HEK293 (cell line): ENCODE data around the gene C19orf25.

ENCODE experiments used
- RBAK ChIP-seq: fragments of 450-650 bp; formaldehyde crosslinking; IDR thresholded peaks from 2 replicates; pipeline ENCODE4 v1.5.1; 2016; ENCODE audit warnings: missing biosample characterization, missing genetic modification characterization
- ZBTB48 ChIP-seq: fragments of 450-650 bp; formaldehyde crosslinking; IDR thresholded peaks from 2 replicates; pipeline ENCODE4 v1.5.1; 2016; ENCODE audit warnings: missing biosample characterization, missing genetic modification characterization
- ZNF664 ChIP-seq: fragments of 450-650 bp; formaldehyde crosslinking; IDR thresholded peaks from 2 replicates; pipeline ENCODE4 v1.5.1; 2016; ENCODE audit warnings: missing biosample characterization, missing genetic modification characterization
- TF ChIP-seq, protein P1 (sequence below): fragments of 450-650 bp; formaldehyde crosslinking; IDR thresholded peaks from 2 replicates; pipeline ENCODE4 v1.5.1; 2016; ENCODE audit warnings: missing biosample characterization, missing genetic modification characterization
- TF ChIP-seq, protein P2 (sequence below): fragments of 450-650 bp; formaldehyde crosslinking; IDR thresholded peaks from 2 replicates; pipeline ENCODE4 v1.5.1; 2017; ENCODE audit warnings: missing biosample characterization, missing genetic modification characterization

DNA sequence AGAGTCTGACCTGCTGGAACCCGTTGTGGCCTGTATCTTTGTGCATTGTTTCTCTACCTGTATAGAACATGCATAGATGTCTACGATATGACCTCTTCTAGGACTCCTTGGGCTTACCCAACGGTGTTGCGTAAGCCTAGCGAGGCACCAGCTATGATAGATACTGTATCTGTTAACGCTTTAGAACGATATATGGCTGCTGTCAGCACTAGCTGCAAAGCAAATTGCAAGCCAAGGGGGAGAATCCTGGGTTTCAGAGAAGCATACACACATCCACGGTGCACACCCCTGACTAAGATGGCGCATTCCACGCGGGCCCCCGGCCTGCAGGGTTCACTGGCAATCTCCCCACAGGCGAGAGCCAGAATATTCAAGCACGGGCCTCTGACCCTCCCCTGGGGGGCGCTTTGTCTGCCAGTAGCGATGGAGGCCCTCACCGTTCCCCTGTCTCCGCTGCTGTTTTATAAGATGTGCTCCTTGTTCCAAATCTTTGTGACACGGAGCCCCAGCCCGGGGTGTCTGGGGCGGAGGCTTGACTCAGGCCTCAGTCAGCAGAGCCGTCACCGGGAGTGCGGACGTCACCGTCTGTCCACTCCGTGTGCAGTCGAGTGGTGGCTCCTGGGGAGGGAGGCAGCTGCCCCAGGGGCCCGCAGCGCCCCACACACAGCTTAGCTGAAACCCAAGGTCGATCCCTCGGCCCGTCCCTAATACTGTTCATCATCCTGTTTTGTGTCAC lies 53.7 kb downstream of the C19orf25 start:
- TF ChIP-seq ZBTB48 = no peak
- TF ChIP-seq RBAK (tag by site-specific recombination) = no peak
- TF ChIP-seq, protein P1, sequence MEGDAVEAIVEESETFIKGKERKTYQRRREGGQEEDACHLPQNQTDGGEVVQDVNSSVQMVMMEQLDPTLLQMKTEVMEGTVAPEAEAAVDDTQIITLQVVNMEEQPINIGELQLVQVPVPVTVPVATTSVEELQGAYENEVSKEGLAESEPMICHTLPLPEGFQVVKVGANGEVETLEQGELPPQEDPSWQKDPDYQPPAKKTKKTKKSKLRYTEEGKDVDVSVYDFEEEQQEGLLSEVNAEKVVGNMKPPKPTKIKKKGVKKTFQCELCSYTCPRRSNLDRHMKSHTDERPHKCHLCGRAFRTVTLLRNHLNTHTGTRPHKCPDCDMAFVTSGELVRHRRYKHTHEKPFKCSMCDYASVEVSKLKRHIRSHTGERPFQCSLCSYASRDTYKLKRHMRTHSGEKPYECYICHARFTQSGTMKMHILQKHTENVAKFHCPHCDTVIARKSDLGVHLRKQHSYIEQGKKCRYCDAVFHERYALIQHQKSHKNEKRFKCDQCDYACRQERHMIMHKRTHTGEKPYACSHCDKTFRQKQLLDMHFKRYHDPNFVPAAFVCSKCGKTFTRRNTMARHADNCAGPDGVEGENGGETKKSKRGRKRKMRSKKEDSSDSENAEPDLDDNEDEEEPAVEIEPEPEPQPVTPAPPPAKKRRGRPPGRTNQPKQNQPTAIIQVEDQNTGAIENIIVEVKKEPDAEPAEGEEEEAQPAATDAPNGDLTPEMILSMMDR (tag by site-specific recombination) = no peak
- TF ChIP-seq, protein P2, sequence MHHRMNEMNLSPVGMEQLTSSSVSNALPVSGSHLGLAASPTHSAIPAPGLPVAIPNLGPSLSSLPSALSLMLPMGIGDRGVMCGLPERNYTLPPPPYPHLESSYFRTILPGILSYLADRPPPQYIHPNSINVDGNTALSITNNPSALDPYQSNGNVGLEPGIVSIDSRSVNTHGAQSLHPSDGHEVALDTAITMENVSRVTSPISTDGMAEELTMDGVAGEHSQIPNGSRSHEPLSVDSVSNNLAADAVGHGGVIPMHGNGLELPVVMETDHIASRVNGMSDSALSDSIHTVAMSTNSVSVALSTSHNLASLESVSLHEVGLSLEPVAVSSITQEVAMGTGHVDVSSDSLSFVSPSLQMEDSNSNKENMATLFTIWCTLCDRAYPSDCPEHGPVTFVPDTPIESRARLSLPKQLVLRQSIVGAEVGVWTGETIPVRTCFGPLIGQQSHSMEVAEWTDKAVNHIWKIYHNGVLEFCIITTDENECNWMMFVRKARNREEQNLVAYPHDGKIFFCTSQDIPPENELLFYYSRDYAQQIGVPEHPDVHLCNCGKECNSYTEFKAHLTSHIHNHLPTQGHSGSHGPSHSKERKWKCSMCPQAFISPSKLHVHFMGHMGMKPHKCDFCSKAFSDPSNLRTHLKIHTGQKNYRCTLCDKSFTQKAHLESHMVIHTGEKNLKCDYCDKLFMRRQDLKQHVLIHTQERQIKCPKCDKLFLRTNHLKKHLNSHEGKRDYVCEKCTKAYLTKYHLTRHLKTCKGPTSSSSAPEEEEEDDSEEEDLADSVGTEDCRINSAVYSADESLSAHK = no peak
- no peak for TF ChIP-seq ZNF664 (tag by site-specific recombination)
